Spleen (tissue), 11 donors: ENCODE measurements around the gene MEOX2. TPM values are rescaled to one million over a fixed set of nuclear protein-coding genes. Genes with fewer than 3 reads are reported as not detected.

Experiments
- DNase-seq: peaks from one replicate; pipeline ENCODE4 v3.0.0-alpha.2; 2020
- H3K27ac ChIP-seq, 8 donors: fragments of 200-600 bp; sonication (generic) in 7 of 8; 1 replicate in 4 of 8; 2 replicates in 4 of 8; pipeline versions ENCODE4 v1.5.0 to v1.8.0; 2016 to 2021; ENCODE audit warnings: inconsistent platforms in 4 of 8, mild to moderate bottlenecking in 4 of 8, moderate library complexity in 1 of 8
- H3K27me3 ChIP-seq, 7 donors: fragments of 200-600 bp; sonication (generic) in 6 of 7; replicated peaks in 1 of 7; 1 replicate in 4 of 7; 2 replicates in 3 of 7; pipeline versions ENCODE4 v1.5.0 to v1.8.0; 2016 to 2021; ENCODE audit warnings: inconsistent platforms in 3 of 7, mild to moderate bottlenecking in 1 of 7
- H3K36me3 ChIP-seq, 6 donors: fragments of 200-600 bp; sonication (generic) in 5 of 6; 1 replicate in 4 of 6; 2 replicates in 2 of 6; pipeline versions ENCODE4 v1.5.0 to v1.8.0; 2016 to 2021; ENCODE audit warnings: inconsistent platforms in 2 of 6
- H3K4me1 ChIP-seq, 6 donors: fragments of 200-600 bp; sonication (generic) in 5 of 6; 1 replicate in 3 of 6; 2 replicates in 3 of 6; pipeline versions ENCODE4 v1.5.0 to v1.8.0; 2016 to 2021; ENCODE audit warnings: inconsistent platforms in 3 of 6
- H3K4me3 ChIP-seq, 8 donors: fragments of 200-600 bp; sonication (generic) in 7 of 8; 1 replicate in 4 of 8; 2 replicates in 4 of 8; pipeline versions ENCODE4 v1.5.0 to v1.8.0; 2016 to 2021; ENCODE audit warnings: inconsistent platforms in 4 of 8, mild to moderate bottlenecking in 4 of 8, moderate library complexity in 2 of 8
- H3K9me3 ChIP-seq, 8 donors: fragments of 200-600 bp; sonication (generic) in 7 of 8; 1 replicate in 4 of 8; 2 replicates in 4 of 8; pipeline versions ENCODE4 v1.5.0 to v1.8.0; 2016 to 2021; ENCODE audit warnings: inconsistent platforms in 4 of 8
- POLR2A ChIP-seq, 3 donors: fragments of 450-650 bp; IDR thresholded peaks; one replicate each; pipeline ENCODE4 v1.5.1; 2017; ENCODE audit warnings: antibody characterized with exemption in 3 of 3, mild to moderate bottlenecking in 1 of 3
- POLR2AphosphoS5 ChIP-seq, 3 donors: sonication (generic); formaldehyde crosslinking; IDR thresholded peaks; one replicate each; pipeline ENCODE4 v1.5.1; 2017; ENCODE audit warnings: antibody characterized with exemption in 3 of 3
- WGBS, 5 donors: extraction: QIAGEN DNeasy Blood & Tissue Kit in 3 of 5; methylation state at CpG; one replicate each; pipeline versions ENCODE4 v1.1.5 to v1.1.7; 2013 to 2018; 5-methylcytosine and 5-hydroxymethylcytosine counted together
- intact Hi-C: fragments of 100-400 bp; cut with DNase I; formaldehyde crosslinking; loops from one replicate; pipeline ENCODE4 v1.15.0; 2023; ENCODE audit warnings: low total_unique reads
- polyA plus RNA-seq, 3 donors: library from polyadenylated mRNA; stranded (reverse); fragments of 200-250 nt; gene quantifications; one replicate each; pipeline ENCODE4 v1.2.1, GENCODE V29; 2013
- total RNA-seq, 7 donors: library from RNA; depleted of rRNA in 3 of 7; stranded (reverse); fragments of >200 nt in 3 of 7; fragmentation: NEBNext Ultra II Directional in 4 of 7; extraction: Animal tissue kit (Norgen Biotek cat#: 25700) in 4 of 7; gene quantifications; one replicate each; pipeline versions ENCODE4 v1.1.0 to v1.2.1, GENCODE V29; 2016 to 2021
- TF ChIP-seq, protein P1 (sequence below), 11 experiments: fragments of 200-600 bp in 7 of 11; fragments of 450-650 bp in 4 of 11; sonication (generic) in 4 of 11; IDR thresholded peaks in 8 of 11; conservative IDR thresholded peaks in 3 of 11; 1 replicate in 7 of 11; 2 replicates in 4 of 11; pipeline versions ENCODE4 v1.4.0 to v1.8.0; 2016 to 2021; ENCODE audit warnings: antibody characterized with exemption in 11 of 11, inconsistent platforms in 4 of 11, mild to moderate bottlenecking in 1 of 11
- donor health status: healthy with polysubstance abuse.
- donor health status: DM: no; HTN: no; CAD: no; lungs with moderate emphysema.
- donor health status: DM: no; HTN: no; CAD: no.
- donor health status: Bipolar disorder and iron deficiency.
- donor health status: healthy.
- donor health status: DM: no; HTN: no; CAD: no.
- donor health status: DM: yes; HTN: yes; CAD: no.

MEOX2 gene
- total and polyA plus RNA-seq, 10 donors: 0.24 to 1.2 (median 0.64) TPM; not detected in 1

DNA sequence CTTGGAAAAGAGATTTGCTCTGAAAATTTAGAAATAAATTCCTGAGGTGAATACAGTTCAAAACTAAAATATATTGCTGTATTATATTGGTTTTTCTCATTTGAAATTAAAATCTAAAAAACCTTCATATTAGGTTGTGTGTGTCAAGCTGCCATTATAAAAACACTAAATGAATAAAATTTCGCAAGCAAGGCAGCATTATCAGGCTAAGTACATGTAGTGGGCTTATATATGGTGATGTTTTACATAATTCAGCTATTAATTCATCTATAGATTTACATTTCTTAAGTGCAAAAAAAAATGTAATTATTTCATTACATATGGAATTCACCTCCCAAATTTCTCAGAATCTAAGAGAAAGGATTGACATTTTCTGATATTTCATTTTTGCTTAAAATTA, 5.3 kb downstream of the MEOX2 start:
- 67 to 87% (median 81%) methylated on average over 1 of the region's 1 CpG for WGBS, 5 donors
- TF ChIP-seq, protein P1, sequence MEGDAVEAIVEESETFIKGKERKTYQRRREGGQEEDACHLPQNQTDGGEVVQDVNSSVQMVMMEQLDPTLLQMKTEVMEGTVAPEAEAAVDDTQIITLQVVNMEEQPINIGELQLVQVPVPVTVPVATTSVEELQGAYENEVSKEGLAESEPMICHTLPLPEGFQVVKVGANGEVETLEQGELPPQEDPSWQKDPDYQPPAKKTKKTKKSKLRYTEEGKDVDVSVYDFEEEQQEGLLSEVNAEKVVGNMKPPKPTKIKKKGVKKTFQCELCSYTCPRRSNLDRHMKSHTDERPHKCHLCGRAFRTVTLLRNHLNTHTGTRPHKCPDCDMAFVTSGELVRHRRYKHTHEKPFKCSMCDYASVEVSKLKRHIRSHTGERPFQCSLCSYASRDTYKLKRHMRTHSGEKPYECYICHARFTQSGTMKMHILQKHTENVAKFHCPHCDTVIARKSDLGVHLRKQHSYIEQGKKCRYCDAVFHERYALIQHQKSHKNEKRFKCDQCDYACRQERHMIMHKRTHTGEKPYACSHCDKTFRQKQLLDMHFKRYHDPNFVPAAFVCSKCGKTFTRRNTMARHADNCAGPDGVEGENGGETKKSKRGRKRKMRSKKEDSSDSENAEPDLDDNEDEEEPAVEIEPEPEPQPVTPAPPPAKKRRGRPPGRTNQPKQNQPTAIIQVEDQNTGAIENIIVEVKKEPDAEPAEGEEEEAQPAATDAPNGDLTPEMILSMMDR (IDR thresholded peaks at IDR 0.05 in 8 of 11, conservative IDR thresholded peaks at IDR 0.05 in 3 of 11): no peak
- TF ChIP-seq POLR2A (IDR thresholded peaks at IDR 0.05) (no peak), POLR2AphosphoS5 (IDR thresholded peaks at IDR 0.05) (no peak)
- Histone ChIP-seq H3K27me3 (peaks cover 0 to 25% (median 11%) of the 10 kb centered on the region in 7 donors), H3K27ac (no peak overlapping the region), H3K4me3 (no peak overlapping the region), H3K36me3 (no peaks in the 10 kb centered on the region), H3K9me3 (peaks cover 0 to 6% (median 0%) of the 10 kb centered on the region in 8 donors), H3K4me1 (peaks cover 0 to 14% (median 6%) of the 10 kb centered on the region in 6 donors)
- no peak for DNase-seq
- intact Hi-C loops: no loop called here

DNA sequence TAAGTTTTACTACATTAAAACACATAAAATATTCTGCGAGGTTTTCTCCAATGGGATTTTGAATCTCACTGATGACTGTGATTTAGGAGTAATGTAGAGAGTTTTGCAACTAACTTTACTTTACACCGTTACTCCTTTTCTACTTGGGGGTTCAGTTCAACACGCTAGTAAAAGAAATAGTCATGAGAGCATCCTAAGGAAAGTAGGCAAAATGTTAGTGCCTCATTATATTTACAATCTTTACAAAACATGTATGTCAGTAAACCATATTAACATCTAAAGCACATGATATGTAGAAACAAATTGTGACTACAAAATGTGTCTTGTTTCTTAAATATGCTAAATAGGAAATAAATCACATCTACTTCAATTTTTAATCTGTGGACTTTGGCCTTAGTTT, 6.0 kb downstream of the MEOX2 start:
- intact Hi-C loops: no loop called here
- no peak overlapping the region for H3K4me3 ChIP-seq
- WGBS, 5 donors: 86 to 93% (median 91%) methylated on average over 3 of the region's 3 CpGs

DNA sequence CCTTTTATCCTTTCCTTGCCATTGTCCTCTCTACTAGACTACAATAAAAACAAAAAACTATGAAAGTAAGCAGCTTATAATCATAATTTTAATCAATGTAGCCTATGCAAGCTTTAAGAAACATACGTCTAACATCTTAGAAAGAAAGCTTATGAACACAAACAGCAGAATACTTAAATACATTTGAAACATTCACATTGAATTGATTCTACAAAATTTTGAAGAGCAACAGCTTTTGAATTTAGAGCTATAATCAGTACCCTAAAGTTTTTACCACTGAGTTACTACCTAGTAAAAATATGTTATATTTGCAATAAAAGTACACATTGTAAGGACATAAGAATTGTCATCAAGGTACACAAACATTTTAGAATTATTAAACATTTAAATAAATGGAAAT, 7.2 kb downstream of the MEOX2 start:
- Histone ChIP-seq H3K27me3 (peaks cover 0 to 6% (median 0%) of the 10 kb centered on the region in 7 donors), H3K4me1 (no peaks in the 10 kb centered on the region), H3K36me3 (no peaks in the 10 kb centered on the region), H3K27ac (no peak overlapping the region), H3K4me3 (no peak overlapping the region), H3K9me3 (peaks cover 0 to 6% (median 0%) of the 10 kb centered on the region in 8 donors)
- DNase-seq: no peak
- TF ChIP-seq, protein P1 (IDR thresholded peaks at IDR 0.05 in 8 of 11, conservative IDR thresholded peaks at IDR 0.05 in 3 of 11): no peak
- TF ChIP-seq POLR2AphosphoS5 (IDR thresholded peaks at IDR 0.05) (no peak), POLR2A (IDR thresholded peaks at IDR 0.05) (no peak)
- intact Hi-C loops: no loop called here
- 88 to 95% (median 94%) methylated on average over 1 of the region's 1 CpG for whole genome bisulfite sequencing, 5 donors

More for the DNA sequence above, 6.0 kb downstream of the MEOX2 start:
- Histone ChIP-seq H3K4me1 (peaks cover 0 to 6% (median 2%) of the 10 kb centered on the region in 6 donors), H3K9me3 (peaks cover 0 to 6% (median 0%) of the 10 kb centered on the region in 8 donors), H3K27me3 (peaks cover 0 to 17% (median 8%) of the 10 kb centered on the region in 7 donors), H3K36me3 (no peaks in the 10 kb centered on the region), H3K27ac (no peak overlapping the region)
- TF ChIP-seq, protein P1 (IDR thresholded peaks at IDR 0.05 in 8 of 11, conservative IDR thresholded peaks at IDR 0.05 in 3 of 11): no peak
- TF ChIP-seq POLR2AphosphoS5 (IDR thresholded peaks at IDR 0.05) (no peak), POLR2A (IDR thresholded peaks at IDR 0.05) (no peak)
- DNase-seq: no peak

DNA sequence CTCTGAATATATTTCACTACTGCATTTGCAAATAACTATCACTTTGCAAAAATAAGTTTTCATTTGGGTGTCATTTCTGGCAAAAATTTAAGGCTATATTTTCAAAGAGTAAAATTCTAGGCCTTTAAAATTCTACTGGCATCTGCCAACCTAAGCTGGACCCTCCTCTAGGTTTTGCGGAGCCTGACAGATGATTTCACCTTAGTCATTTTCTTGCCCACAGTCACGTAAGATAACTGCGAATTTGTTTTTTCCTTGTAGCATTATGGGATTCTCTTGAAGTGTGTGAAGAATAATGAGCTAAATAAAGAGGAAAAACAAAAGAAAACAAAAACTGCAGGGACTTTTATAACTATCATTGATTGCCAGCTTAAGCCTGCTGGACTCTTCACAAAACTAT, 7.8 kb downstream of the MEOX2 start:
- WGBS, 5 donors: 90 to 97% (median 92%) methylated on average over 3 of the region's 3 CpGs

More for the DNA sequence above, 7.8 kb downstream of the MEOX2 start:
- no peak for DNase-seq
- Histone ChIP-seq H3K36me3 (no peaks in the 10 kb centered on the region), H3K27me3 (no peaks in the 10 kb centered on the region), H3K4me1 (no peaks in the 10 kb centered on the region), H3K9me3 (peaks cover 0 to 6% (median 0%) of the 10 kb centered on the region in 8 donors), H3K27ac (no peak overlapping the region), H3K4me3 (no peak overlapping the region)
- TF ChIP-seq POLR2A (IDR thresholded peaks at IDR 0.05) (no peak), POLR2AphosphoS5 (IDR thresholded peaks at IDR 0.05) (no peak)
- TF ChIP-seq, protein P1 (IDR thresholded peaks at IDR 0.05 in 8 of 11, conservative IDR thresholded peaks at IDR 0.05 in 3 of 11): no peak
- intact Hi-C loops: no loop called here
